Breast epithelium (tissue), 3 donors: ENCODE data around the gene HTR6.

ENCODE experiments used
- POLR2AphosphoS5 ChIP-seq, 3 donors: sonication (generic); formaldehyde crosslinking; IDR thresholded peaks; one replicate each; pipeline ENCODE4 v1.6.1; 2017; ENCODE audit warnings: antibody characterized with exemption in 3 of 3
- TF ChIP-seq, protein P1 (sequence below), 3 donors: fragments of 450-650 bp; IDR thresholded peaks; one replicate each; pipeline ENCODE4 v1.5.1; 2016 to 2017; ENCODE audit warnings: antibody characterized with exemption in 3 of 3, mild to moderate bottlenecking in 3 of 3, moderate library complexity in 3 of 3

- TF ChIP-seq, protein P1, sequence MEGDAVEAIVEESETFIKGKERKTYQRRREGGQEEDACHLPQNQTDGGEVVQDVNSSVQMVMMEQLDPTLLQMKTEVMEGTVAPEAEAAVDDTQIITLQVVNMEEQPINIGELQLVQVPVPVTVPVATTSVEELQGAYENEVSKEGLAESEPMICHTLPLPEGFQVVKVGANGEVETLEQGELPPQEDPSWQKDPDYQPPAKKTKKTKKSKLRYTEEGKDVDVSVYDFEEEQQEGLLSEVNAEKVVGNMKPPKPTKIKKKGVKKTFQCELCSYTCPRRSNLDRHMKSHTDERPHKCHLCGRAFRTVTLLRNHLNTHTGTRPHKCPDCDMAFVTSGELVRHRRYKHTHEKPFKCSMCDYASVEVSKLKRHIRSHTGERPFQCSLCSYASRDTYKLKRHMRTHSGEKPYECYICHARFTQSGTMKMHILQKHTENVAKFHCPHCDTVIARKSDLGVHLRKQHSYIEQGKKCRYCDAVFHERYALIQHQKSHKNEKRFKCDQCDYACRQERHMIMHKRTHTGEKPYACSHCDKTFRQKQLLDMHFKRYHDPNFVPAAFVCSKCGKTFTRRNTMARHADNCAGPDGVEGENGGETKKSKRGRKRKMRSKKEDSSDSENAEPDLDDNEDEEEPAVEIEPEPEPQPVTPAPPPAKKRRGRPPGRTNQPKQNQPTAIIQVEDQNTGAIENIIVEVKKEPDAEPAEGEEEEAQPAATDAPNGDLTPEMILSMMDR (IDR thresholded peaks at IDR 0.05), result no peak
- no peak for TF ChIP-seq POLR2AphosphoS5 (IDR thresholded peaks at IDR 0.05)
Measured at GRCh38 chr1:19622204-19622603, 42.5 kb upstream of the HTR6 start.
